Medulla oblongata (tissue), 1 donor: ENCODE measurements around the gene ZBTB9.

ENCODE experiments used
- DNase-seq: peaks from one replicate; pipeline ENCODE4 v3.0.0-alpha.2; 2015; ENCODE audit errors: extremely low spot score

The ZBTB9 gene

DNA sequence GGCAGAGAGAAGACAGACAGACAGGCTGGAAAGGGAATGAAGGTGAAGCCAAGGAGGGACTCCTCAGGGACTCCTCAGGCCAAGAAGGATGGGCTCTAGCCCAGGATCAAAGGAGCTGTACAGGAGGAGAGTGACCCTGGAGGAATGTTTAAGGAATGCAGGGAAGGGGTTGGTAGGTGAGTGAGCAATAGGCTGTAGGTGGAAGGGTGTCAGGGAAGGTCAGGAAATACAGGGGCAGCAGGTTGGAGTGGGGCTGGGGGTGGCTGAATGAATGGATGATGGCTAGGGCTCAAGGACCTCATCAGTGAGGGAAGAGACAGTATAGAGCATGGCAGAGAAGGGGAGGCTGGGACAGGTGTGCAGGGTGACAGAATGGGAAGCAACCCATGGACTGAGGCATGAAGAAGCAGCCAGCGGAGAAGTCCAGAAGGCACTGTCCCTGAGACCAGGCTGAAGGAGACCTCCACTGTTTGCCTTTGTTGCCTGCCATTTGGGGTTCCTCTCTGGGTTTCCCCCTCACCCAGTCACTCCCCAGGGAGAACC lies 21.3 kb upstream of the ZBTB9 start:
- DNase-seq, result no peak

DNA sequence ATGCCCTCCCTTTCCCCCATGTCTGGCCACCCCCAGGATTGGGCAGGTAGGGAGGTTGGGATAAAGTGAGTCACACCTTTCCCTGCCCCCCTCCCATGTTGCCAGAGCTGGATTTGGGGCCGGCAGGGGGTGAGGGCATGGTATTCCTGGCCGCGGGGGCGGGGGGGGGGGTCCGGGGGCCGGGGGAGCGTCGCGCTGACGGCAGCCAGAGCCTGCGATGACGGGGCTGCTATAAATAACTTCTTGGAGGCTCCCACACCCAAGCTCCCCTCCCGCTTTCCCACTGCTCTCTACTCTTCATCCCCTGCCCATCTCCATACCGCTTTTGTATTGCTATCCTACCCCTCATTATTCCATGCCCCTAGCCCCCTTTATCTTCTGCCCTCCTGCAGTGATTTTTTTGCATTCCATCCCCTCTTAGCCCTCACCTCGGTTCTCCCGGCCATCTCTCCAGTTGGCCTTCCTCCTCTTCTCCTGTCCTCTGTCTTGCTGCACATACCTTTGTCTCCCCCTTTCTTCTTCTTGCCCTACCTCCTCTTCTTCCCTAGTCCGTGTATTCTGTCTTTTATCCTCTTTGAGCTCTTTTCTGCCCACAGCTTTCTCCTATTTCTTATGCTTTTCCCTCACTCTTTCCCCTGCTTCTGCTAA lies 20.7 kb upstream of the ZBTB9 start:
- no peak for DNase-seq

DNA sequence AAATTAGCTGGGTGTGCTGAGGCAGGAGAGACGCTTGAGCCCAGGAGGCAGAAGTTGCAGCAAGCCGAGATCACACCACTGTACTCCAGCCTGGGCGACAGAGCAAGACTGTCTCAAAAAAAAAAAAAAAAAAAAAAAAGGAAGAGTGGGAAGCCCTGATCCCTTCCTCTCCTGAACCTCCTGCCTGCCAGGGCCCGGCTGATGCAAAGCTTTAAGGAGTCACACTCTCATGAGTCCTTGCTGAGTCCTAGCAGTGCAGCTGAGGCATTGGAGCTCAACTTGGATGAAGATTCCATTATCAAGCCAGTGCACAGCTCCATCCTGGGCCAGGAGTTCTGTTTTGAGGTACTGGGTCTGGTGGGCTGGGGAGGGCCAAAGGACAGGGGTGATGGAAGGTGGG lies 19.4 kb upstream of the ZBTB9 start:
- DNase-seq, result no peak

DNA sequence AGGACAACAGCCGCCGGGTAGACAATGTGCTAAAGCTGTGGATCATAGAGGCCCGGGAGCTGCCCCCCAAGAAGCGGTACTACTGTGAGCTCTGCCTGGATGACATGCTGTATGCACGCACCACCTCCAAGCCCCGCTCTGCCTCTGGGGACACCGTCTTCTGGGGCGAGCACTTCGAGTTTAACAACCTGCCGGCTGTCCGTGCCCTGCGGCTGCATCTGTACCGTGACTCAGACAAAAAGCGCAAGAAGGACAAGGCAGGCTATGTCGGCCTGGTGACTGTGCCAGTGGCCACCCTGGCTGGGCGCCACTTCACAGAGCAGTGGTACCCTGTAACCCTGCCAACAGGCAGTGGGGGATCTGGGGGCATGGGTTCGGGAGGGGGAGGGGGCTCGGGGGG lies 16.7 kb upstream of the ZBTB9 start:
- DNase-seq, result no peak

DNA sequence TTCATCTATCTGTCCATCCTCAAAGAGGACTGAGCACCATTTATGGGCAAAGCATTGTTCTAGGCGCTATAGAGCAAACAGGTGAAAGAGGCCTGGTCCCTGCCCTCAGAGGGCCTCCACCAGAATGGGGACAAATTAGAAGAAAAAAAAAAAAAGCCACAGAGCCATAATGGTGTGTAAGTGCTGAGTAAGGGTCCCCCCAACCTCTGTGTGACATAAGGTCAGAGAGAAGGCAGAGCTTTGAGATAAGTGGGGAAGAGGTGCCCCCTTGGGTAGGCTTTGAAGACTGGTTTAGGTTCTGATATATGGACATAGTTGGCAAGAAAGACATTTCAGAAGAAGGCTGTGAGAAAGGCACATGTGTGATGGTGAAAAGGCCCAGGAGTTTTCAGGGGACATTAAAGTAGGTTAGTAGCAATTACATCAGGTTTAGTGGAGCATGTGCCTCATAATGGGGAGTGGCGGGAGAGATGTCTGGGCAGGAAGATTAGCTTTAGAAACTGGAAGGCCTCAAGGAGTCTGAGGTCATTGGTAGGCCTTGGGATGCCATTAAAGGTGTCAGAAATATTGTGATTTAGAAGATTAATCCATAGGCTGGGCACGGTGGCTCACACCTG lies 15.3 kb upstream of the ZBTB9 start:
- DNase-seq, result no peak

DNA sequence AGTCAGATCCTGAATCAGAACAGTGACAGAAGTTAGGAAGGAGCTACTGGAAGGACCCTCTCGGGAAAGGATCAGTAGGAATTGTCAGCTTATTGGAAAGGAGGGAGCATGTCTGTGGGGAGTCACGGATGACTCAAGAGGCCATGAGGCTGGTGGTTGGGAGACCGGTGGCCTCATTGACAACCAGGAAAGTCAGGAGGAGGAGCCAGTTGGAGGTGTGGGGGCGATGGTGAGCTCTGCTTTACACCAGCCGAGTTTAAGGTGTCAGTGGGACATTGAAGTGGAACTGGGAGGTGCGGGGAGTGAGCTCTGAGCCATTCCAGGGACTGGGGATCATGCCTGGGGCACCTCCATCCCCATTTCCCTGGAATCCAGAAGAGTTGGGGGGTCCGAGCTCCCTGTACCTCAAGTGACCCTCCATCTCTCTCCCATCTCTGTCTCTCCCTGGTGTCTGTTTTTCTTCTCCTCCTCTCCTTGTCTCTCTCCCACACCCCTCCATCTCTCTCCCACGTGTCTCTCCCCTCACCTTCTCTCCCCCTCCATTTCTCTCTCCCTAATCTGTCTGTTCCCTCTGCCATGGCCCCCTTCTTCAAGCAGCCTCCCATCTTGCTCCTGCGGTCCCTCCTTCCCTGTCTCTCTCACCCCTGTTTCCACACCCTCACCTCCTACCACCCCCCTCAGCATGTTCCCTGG lies 14.3 kb upstream of the ZBTB9 start:
- DNase-seq, result no peak

DNA sequence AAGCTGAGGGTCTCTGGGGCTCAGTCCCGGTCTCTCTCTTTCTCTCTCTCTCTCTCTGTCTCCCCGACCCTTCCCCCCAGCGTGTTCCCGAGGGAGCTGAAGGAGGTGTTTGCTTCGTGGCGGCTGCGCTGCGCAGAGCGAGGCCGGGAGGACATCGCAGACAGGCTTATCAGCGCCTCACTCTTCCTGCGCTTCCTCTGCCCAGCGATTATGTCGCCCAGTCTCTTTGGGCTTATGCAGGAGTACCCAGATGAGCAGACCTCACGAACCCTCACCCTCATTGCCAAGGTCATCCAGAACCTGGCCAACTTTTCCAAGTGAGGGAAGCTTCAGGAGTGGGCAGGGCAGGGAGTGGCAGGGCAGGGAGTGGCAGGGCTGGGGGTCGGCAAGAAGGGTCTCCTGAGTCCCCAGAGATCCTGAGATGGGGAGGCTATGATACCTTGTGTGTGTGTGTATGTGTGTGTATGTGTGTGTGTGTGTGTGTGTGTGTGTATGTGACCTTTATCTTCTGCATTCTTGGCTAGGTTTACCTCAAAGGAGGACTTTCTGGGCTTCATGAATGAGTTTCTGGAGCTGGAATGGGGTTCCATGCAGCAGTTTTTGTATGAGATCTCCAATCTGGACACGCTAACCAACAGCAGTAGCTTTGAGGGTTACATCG lies 13.6 kb upstream of the ZBTB9 start:
- DNase-seq, result no peak

DNA sequence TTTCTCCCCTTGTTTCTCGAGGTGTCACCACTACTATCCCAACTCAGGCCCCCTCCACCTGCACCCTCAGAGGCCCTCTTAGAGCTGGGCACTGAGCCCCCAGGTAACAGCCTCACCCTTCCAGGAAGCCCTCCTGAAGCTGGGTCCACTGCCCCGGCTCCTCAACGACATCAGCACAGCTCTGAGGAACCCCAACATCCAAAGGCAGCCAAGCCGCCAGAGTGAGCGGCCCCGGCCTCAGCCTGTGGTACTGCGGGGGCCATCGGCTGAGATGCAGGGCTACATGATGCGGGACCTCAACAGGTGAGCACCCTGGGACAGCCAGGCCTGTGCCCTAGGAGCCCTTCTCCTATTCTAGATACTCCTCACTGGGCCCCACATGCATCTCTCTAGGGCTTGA lies 12.9 kb upstream of the ZBTB9 start:
- no peak for DNase-seq

DNA sequence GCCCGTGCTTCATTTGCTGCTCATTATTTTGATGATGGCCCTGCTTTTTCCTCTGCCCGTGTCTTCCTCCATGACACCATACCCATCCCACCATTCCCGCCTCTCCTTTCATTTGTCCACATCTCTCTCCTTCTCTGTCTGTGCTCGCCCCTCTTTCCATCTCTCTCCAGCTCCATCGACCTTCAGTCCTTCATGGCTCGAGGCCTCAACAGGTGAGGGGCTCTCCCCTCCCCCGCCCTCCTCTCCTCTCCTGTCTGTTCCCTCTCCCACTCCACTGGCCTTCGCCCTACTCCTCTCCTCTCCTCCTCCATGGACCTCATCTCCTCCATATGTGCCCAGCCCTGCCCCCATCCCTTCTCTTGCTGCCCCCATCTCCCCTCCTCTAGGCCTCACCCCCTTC lies 12.1 kb upstream of the ZBTB9 start:
- no peak for DNase-seq

DNA sequence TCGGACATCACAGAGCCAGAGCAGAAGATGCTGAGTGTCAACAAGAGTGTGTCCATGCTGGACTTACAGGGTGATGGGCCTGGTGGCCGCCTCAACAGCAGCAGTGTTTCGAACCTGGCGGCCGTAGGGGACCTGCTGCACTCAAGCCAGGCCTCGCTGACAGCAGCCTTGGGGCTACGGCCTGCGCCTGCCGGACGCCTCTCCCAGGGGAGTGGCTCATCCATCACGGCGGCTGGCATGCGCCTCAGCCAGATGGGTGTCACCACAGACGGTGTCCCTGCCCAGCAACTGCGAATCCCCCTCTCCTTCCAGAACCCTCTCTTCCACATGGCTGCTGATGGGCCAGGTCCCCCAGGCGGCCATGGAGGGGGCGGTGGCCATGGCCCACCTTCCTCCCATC lies 11.4 kb upstream of the ZBTB9 start:
- DNase-seq, result no peak

DNA sequence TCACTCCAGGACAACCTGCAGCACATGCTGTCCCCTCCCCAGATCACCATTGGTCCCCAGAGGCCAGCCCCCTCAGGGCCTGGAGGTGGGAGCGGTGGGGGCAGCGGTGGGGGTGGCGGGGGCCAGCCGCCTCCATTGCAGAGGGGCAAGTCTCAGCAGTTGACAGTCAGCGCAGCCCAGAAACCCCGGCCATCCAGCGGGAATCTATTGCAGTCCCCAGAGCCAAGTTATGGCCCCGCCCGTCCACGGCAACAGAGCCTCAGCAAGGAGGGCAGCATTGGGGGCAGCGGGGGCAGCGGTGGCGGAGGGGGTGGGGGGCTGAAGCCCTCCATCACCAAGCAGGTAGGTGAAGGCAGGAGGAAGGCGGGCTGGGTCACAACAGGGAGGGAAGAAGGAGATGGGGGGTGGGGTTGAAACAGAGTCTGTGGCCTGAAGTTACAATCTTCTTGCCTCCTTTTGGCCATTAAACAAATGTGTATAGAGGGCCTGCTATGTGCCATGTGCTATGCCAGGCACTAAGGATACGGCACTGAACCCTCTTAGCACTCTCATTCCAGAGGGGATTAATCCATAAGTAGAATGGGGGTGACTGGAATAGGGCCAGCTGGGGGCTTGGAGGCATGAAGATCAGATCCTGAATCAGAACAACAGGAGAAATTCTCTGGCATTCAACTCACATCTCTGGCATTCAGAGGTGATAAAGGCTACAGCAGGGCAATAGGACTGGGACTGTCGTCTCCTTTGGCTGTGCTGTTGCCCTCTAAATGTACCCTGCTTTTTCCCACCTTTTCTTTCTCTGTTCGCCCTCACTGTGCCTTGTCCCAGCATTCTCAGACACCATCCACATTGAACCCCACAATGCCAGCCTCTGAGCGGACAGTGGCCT lies 10.5 kb upstream of the ZBTB9 start:
- no peak for DNase-seq

DNA sequence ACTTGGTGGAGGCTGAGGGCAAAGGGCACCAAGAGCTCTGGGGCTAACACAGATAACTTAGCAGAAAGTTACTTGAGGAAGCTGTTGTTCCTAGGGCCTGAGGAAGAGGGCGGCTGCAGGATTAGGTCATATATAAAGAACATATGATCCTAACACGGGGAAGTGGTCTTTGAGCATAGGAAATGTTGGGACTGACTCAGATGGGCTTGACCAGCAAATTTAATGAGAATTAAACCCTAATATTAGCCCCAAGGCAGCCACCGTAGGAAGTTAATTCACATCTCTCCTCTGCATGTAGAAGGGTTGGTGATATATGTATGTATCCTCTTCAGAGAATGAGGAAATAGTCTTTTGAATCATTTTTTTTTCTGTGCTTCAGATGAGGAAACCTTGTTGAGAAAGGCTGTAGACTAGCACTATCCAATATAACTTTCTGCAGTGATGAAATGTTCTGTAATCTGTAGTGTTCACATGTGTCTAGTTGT lies 9.2 kb upstream of the ZBTB9 start:
- DNase-seq, result no peak

DNA sequence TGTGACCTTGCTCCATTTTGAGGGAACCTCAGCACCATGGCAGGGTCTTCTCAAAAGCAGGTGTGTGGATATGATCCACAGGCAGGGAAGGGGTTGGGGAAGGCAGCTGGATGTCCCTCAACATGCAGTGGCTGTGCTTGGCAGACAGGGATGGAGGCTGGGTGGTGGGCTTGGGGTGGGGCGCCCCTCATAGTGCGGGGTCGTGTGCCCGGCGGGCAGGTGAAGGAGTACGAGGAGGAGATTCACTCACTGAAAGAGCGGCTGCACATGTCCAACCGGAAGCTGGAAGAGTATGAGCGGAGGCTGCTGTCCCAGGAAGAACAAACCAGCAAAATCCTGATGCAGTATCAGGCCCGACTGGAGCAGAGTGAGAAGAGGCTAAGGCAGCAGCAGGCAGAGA lies 8.0 kb upstream of the ZBTB9 start:
- DNase-seq, result no peak

DNA sequence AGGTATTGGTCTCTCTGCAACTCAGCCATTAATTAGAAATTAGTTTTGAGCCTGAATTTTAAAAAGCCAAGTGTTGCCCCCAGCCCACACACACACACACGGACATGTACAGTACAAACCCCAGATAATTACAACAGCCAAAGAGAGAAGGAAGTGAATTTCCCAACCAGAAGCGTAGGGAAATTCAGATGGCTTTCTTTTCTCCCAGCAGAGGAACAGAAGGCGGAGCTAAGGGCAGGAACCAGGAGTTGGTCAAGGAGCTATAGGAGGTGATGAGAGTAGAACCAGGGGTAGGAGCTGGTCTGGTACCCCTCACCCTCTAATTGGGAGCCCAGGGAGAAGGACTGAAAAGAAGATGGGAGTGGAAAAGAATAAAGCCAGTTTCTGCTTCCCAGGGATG lies 3.9 kb upstream of the ZBTB9 start:
- DNase-seq, result no peak

DNA sequence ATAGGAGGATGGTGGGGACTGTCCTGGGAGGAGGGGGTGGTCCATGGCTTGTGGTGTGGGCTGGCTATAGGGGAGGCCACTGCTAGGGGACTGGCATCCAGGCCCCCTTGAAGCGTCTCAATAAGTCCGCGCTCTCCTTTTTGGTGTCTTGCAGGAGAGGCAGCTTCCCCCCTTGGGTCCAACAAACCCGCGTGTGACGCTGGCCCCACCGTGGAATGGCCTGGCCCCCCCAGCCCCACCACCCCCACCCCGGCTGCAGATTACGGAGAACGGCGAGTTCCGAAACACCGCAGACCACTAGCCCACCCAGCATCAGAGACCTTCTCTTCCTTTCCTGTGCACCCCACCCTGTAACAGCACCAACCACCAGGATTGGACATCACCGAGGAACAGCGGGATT lies 2.8 kb upstream of the ZBTB9 start:
- DNase-seq, result no peak

DNA sequence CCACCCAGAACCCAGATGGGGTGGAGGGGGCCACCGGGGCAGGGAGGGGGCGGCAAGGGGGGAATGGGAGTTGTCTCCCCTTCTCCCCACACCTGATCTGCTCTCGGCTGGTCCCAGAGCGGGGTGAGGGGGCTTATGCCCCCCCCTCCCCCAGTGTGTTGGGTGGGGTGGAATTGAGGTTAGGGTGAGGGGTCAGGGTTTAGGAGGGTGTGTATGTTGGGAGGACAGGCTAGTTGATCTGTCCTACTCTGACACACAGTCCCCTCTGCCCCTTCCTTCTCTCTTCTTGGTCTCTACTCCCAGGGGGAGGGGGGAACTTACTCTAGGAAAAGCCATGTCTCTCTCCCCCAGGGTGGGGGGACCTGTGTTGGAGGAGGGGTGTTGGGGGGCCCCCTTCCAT lies 1.9 kb upstream of the ZBTB9 start:
- no peak for DNase-seq

DNA sequence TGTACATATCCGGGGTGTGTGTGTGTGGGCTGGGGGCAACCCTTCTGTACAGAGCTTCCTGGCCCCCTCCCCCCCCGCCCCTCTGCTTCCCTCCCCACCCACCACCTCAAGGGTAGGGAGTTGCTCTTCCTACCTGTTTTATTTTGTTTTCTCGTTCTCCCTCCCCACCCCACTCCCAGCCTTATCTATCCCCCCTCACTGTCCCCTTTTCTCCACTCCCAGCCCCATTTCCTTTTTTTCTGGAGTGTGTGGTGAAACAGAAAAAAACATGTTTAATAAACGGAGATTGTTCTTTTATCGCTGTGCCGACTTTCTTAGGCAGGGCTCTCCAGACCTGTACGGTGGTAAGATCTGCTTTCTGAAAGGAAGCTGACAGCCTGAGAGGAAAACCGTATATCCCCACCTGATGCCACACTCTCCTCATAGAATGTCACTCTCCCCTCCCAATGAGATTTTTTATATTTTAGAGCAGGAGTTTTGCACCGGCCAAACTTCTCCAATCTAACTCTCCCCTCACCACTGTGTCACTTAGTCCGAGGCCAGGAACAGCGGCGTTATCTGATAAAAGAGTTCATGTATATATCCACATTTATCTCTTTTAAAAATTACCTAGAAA lies 875 bp upstream of the ZBTB9 start:
- DNase-seq, result no peak

DNA sequence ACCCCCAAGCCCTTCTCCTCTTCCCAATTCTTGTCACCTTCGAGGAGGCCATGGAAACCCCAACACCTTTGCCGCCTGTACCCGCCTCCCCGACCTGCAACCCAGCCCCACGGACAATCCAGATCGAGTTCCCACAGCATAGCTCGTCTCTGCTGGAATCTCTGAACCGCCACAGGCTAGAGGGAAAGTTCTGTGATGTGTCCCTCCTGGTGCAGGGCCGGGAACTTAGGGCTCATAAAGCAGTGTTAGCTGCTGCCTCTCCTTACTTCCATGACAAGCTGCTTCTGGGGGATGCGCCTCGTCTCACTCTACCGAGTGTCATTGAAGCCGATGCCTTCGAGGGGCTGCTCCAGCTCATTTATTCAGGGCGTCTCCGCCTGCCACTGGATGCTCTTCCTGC lies 675 bp downstream of the ZBTB9 start:
- no peak for DNase-seq

DNA sequence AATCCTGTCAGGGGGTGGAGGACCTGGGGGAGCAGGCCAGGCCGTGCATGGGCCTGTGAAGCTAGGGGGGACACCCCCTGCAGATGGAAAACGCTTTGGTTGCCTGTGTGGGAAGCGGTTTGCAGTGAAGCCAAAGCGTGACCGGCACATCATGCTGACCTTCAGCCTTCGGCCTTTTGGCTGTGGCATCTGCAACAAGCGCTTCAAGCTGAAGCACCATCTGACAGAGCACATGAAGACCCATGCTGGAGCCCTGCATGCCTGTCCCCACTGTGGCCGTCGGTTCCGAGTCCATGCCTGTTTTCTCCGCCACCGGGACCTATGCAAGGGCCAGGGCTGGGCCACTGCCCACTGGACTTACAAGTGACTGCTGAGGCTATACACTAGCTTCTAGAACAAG lies 1.8 kb downstream of the ZBTB9 start:
- DNase-seq, result no peak

DNA sequence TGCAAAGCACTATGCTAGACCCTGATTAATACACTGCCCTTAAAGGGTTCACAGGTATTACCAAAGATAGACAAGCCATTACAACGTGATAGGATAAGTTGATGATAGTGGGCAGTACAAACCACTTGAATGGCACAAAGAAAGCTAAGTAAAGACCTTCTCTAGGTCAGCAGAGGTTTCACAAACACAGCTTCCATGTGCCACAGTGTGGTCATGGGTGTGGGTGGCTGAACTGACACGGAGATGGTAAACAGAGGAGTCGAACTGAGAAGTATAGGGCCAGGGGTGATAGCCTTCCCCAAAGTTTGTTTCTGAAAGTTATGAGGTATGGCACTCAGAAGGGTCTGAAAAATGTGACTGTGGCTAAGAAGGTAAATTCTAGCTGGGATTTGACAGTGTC lies 4.3 kb downstream of the ZBTB9 start:
- DNase-seq, result no peak

DNA sequence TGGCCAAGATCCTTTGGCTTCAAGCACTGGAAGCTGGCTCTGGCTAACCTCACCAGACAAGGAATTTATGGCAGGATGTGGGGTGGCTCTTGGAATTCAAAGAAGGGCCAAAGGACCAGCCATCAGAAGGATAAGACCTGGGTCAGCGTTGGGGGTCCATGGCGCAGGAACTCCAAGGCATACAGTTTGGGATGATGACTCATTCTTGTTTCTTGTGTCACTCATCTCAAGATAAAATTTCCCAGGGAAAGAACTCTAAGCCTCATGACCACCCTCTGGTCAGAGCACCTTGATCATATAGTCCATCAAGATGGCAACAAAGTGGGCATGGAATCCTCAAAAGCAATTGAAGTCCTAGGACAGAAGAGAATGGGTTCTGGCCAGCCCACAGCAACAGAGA lies 4.8 kb downstream of the ZBTB9 start:
- DNase-seq, result no peak
